Medulla oblongata (tissue), 1 donor: ENCODE results near the gene GRIA4.

Experiments
- DNase-seq: peaks from one replicate; pipeline ENCODE4 v3.0.0-alpha.2; 2015; ENCODE audit errors: extremely low spot score

The GRIA4 gene

DNA sequence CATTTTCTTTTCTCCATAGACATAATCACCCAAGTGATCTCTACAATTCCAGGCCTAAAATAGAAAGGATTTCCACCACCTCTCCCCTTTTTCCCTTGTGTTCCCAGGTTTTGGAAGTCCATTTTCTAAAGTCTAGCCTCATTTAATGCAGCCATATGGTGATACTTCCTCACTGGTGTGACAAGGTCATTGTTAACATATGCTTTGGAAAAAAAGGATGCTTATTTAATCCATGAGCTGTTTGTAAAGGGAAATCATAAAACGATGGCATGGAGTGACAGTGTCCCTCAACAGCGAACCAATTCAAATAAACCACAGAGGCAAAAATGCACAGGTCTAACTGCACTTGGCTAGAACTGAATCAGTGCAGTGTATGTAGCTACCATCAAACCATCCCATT is 26.6 kb downstream of the GRIA4 start:
- no peak for DNase-seq

- DNase-seq: no peak
Measured at GRCh38 chr11:105639527-105639926, 29.7 kb downstream of the GRIA4 start.

- DNase-seq: no peak
Measured at GRCh38 chr11:105641433-105641832, 31.6 kb downstream of the GRIA4 start.

- DNase-seq: no peak
Measured at GRCh38 chr11:105642870-105643269, 33.0 kb downstream of the GRIA4 start.

GRCh38 chr11:105644839-105645573 is 35.1 kb downstream of the GRIA4 start:
- no peak for DNase-seq

GRCh38 chr11:105647780-105648179 is 37.9 kb downstream of the GRIA4 start:
- DNase-seq: no peak

DNA sequence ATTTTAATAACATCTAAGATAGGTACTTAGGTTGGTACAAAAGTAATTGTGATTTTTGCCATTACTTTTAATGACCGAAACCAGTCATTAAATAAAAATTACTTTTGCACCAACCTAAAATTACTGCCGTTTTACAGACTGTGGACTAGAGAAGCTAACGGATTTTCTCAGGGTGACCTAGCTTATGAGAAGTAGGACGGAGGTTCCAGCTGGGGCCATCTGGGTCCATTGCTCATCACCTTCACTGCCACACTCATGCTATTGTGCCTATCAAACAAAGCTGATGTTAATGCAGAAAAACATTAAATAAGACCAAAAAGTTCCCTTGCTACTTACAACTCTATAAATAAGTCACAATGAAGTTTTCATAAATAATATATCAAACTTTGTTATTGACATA is 38.9 kb downstream of the GRIA4 start:
- no peak for DNase-seq

DNA sequence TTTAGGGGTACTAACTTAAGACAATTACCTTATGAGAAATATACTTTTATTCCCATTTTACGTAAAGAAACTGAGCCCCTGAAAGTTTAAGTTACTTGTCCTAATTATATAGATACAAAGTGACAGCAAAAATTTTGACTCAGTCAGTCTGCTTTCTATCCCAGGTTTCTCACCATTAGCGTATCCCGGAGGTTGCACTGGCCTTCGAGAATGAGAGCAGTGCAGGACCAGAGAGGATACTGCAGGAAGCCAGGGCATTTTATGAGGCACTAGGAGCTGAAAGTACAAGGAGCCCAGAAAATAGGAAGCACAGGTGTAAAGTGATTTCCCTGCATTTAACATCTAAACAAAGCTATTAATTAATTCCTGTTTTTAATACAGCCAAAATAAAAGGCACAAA is 55.4 kb downstream of the GRIA4 start:
- no peak for DNase-seq

DNA sequence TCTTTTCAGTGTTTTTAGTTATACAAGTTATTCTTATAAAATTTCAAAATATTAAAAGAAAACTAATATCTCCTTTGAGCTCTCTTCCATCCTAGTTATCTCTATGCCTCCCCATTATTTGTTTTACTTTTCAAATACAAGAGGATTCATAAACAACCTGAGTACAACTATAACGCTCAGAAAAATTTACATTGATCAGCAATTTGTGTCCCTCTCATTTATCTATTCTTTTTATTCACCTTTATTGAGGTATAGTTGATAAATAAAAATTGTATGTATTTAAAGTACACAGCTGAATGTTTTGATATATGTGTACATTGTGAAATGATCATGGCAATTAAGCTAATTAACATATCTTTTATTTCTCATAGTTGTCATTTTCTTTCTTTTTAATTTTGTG is 57.6 kb downstream of the GRIA4 start:
- no peak for DNase-seq

GRCh38 chr11:105670811-105671210 is 60.9 kb downstream of the GRIA4 start:
- no peak for DNase-seq

- DNase-seq: peak; percentile 35
Measured at GRCh38 chr11:105673089-105673488, 63.2 kb downstream of the GRIA4 start.

- DNase-seq: no peak
Measured at GRCh38 chr11:105689631-105690030, 79.8 kb downstream of the GRIA4 start.

DNA sequence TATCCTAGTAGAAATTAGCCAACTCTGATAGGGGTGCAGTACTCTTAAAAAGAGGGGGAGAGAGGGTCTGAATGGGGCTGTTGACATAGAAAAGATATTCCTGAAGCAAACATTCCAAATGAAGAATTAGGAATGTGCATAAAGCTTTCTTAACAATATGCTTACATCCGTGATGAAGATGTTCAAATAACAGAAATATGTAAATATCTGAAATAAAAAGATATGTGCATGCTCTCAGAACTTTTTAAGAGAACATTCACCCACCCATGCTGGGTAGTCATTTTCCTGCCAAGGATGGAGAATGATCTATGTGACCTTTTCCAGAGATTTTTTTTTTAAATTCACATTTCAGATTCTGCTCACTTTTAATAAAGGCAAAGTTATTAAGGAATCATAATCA is 80.6 kb downstream of the GRIA4 start:
- no peak for DNase-seq

DNA sequence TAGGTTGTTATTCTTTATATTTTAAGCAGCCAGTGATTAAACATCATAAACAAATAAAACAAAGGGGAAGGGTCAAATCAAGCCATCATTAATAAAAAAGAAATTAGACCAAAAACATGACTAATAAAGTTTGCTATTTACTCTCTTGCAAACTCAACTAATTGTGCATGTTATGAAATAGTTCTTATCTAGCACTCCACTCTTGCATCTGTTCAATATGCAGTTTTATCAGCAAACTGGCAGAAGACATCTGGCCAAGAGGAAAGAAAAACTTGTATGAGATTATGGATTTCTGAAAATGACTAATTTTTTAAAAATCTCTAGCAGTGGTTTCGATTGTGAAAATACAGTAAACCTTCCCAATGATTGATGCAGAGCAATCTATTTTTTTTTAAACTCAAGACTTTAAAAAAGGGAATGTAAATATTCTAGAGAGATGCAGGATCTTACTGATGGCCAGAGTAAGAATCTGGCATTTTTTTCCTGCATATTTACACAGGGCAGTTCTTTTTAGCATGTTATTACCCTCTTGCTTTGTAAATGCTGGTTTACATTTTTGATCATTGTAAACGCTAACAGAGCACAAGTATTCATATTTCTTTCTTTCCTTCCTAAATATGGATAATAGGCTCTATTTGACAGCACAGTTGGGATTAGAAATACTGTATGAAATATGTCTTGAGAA is 83.3 kb downstream of the GRIA4 start:
- DNase-seq: no peak

DNA sequence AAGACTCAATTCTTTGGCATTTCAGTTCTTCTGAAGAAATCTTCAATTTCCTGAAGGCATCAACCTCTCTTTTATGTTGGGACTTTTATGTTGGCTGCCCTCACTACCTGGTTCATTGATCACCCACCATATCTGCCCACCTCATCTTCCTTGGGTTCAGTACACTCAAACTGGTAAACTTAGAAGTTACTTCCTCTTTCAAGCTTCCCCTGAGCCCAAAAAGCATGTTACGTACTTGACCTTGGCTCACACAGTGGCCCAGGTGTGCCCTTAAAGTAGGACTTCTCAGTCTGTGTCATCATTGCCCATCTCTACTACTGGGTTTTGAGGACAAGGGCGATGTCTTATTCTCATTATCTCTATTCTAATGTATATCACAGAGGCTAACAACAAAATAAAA is 86.1 kb downstream of the GRIA4 start:
- DNase-seq: no peak

DNA sequence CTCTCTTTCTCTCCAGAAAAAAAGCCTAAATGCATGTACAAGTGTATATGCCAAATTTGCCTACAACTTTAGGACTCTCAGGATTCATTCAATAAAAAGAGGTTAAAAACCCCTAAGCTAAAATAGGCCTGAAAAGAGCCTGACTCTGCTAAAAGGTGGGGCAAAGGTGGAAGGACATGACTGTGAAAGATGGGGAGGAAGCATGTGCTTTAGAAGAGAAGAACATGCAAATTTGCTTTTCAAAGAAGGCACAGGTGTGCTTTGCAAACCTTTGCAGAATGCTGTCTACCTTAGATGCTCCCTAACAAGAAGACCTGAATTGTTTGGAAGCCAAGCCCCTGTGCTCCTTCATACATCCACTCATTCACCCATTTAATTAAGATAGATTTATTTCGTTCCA is 87.4 kb downstream of the GRIA4 start:
- no peak for DNase-seq

- DNase-seq: no peak
Measured at GRCh38 chr11:105699203-105699602, 89.3 kb downstream of the GRIA4 start.

DNA sequence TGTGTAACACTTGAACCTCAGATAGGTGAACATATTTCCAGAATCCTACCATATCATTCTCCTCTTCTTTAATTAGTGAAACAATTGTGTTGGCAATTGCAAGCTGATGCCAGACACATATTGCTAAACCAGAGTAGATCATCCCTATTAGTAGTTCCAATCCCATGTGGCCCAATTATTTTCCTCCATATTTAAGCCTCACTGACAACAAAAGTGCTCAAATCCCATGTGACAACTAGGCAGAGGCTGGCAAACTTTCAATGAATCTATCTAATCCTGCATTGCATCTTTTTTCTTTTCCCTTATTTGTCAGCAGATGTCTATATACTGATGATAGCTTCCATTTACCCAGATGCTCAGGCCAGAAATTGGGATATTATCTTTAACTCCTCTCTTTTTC is 90.4 kb downstream of the GRIA4 start:
- no peak for DNase-seq

DNA sequence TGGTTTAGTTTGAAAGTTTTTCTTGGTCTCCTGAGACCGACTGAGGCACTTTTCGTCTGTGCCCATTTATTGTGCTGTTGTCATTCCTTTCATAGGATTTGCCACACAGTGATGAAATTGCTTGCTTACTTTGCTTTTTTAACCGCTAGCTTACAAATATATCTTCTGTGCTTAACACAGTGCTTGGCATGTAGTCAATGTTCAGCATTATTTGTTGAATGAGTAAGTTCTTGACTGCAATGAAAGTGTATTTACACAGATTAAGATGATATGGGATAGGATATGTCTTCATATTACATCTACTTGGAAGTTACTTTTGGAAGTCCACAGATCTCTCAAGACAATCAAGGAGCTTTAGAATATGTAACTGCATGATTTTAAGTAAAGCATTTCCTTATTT is 91.2 kb downstream of the GRIA4 start:
- DNase-seq: no peak

GRCh38 chr11:105705786-105706530 is 96.1 kb downstream of the GRIA4 start:
- no peak for DNase-seq

DNA sequence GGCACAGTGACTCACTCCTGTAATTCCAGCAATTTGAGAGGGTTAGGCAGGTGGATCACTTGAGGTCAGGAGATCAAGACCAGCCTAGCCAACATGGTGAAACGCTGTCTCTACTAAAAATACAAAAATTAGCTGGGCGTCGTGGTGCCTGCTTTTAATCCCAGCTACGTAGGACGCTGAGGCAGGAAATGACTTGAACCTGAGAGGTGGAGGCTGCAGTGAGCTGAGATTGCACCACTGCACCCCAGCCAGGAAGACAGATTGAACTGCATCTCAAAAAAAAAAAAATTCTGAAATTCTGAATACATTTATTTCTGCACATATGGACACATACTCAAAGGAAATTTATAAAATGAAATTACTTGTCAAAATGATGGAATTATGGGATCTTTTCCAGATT is 103.2 kb downstream of the GRIA4 start:
- DNase-seq: no peak

- no peak for DNase-seq
Measured at GRCh38 chr11:105713696-105714095, 103.8 kb downstream of the GRIA4 start.

DNA sequence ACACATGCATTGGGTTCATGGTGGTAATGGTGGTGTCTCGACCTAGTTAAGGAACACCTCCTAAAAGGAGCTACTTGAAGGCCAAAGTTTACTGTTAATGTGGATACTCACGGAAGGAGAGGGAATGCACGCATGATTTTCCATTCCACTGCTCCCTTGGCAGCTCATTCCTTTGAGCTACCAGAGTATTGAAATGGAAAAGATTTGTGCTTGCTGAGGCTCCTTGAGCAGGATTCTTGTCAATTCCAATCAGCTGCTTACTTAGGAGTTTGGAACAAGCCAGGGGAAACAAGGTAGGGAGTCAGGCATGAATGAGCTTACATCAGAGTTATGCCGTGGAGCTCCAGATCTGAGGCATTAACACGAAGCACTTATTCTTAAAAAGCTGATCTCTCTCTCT is 108.8 kb downstream of the GRIA4 start:
- DNase-seq: no peak
